Measurements from ENCODE around the gene MPP4. TPM values are rescaled to one million over a fixed set of nuclear protein-coding genes. Genes with fewer than 3 reads are reported as not detected.

MPP4 gene
- total RNA-seq, 1 experiment from 2014 or later: not detected

DNA sequence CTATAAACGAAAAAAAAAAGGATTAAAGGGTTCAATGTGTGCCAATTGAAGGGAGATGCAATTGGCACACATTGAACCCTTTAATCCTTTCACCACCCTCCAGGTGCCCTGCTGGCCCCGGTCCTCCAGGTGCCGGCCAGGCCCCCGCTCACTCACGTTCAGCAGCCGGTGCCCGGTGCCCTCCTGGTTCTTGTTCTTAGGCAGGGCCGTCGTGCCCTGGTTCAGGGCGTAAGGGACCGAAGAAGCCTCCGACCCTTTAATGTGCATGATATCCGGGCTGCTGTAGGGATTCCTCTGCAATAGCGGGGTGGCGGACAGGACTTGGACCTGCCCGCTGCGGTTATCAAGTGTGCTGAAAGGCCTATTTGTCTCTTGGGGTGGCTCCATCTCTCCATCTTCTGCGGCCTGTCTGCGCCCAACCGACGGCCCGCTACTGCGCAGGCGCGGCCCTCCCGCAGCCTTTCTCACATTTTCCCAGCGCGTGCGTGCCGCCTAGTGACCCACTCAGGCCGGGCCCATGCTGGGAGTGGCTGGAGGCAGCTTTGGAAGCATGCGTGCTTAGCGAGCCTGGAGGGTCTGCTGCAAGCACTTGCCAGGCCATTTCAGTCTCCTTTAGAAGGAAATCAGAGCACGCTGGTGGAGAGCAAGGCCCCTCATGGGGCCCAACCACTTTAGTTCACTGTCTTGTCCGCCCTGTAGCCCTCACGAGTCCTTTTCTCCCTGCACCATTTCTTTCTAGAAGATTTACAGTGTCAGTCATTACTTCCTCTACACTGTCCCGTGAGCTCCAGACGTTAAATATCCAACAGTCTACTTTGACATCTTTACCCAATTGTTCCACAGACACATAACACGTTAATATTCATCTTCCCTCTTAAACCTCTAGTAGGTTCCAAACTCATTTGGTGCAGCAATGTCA, 79.4 kb downstream of the MPP4 start:
- no peak for DNase-seq (ENCODE audit: unreplicated experiment)
- Mint-ChIP-seq H3K4me1 (ENCODE audit: insufficient read depth, unreplicated experiment) (no peaks in the 10 kb centered on the region), H3K4me3 (ENCODE audit: unreplicated experiment) (no peak overlapping the region), H3K9me3 (ENCODE audit: unreplicated experiment) (peaks cover 7% of the 10 kb centered on the region), H3K27ac (ENCODE audit: low read depth, unreplicated experiment) (no peak overlapping the region), H3K27me3 (ENCODE audit: insufficient read depth, unreplicated experiment) (peaks cover 21% of the 10 kb centered on the region), H3K36me3 (ENCODE audit: insufficient read depth, unreplicated experiment) (peaks cover 12% of the 10 kb centered on the region)
- CTCF ChIA-PET: no interaction called here
- BruUV-seq (replicated peaks): no TSS peak
- intact Hi-C loops (cut with micrococcal nuclease): no loop called here
- POLR2A ChIA-PET: no interaction called here
- TF ChIP-seq CTCF (IDR thresholded peaks at IDR 0.05; ENCODE audit: unreplicated experiment): no peak

DNA sequence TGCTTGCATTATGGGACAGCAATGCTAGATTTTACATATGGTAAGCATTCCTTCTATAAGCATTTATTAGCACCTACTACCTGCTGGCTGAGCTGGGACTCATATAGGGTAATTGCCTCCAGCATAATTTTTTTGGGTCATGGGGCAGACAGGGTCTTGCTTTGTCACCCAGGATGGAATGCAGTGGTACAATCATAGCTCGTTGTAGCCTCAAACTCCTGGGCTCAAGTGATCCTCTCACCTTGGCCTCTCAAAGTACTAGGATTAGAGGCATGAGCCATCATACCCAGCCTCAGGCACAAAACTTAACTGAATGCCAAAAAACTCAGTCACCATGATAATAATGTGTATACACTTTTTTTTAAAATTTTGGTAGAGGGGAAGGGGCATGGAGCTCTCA, 90.4 kb downstream of the MPP4 start:
- ChIA-PET CTCF (no interaction called here), POLR2A (no interaction called here)
- Mint-ChIP-seq H3K4me1 (ENCODE audit: insufficient read depth, unreplicated experiment) (no peaks in the 10 kb centered on the region), H3K27me3 (ENCODE audit: insufficient read depth, unreplicated experiment) (peaks cover 30% of the 10 kb centered on the region), H3K36me3 (ENCODE audit: insufficient read depth, unreplicated experiment) (no peaks in the 10 kb centered on the region), H3K4me3 (ENCODE audit: unreplicated experiment) (no peak overlapping the region), H3K9me3 (ENCODE audit: unreplicated experiment) (no peaks in the 10 kb centered on the region), H3K27ac (ENCODE audit: low read depth, unreplicated experiment) (no peak overlapping the region)
- BruUV-seq (replicated peaks): no TSS peak
- no peak for DNase-seq (ENCODE audit: unreplicated experiment)
- TF ChIP-seq CTCF (IDR thresholded peaks at IDR 0.05; ENCODE audit: unreplicated experiment): no peak
- intact Hi-C loops (cut with micrococcal nuclease): no loop called here

GRCh38 chr2:201607568-201607967, 90.9 kb downstream of the MPP4 start:
- Mint-ChIP-seq H3K9me3 (ENCODE audit: unreplicated experiment) (no peaks in the 10 kb centered on the region), H3K27ac (ENCODE audit: low read depth, unreplicated experiment) (no peak overlapping the region), H3K4me3 (ENCODE audit: unreplicated experiment) (no peak overlapping the region), H3K27me3 (ENCODE audit: insufficient read depth, unreplicated experiment) (peaks cover 30% of the 10 kb centered on the region), H3K36me3 (ENCODE audit: insufficient read depth, unreplicated experiment) (no peaks in the 10 kb centered on the region), H3K4me1 (ENCODE audit: insufficient read depth, unreplicated experiment) (no peaks in the 10 kb centered on the region)
- no TSS peak for BruUV-seq (replicated peaks)
- ChIA-PET POLR2A (no interaction called here), CTCF (no interaction called here)
- TF ChIP-seq CTCF (IDR thresholded peaks at IDR 0.05; ENCODE audit: unreplicated experiment): no peak
- intact Hi-C loops (cut with micrococcal nuclease): no loop called here
- no peak for DNase-seq (ENCODE audit: unreplicated experiment)

DNA sequence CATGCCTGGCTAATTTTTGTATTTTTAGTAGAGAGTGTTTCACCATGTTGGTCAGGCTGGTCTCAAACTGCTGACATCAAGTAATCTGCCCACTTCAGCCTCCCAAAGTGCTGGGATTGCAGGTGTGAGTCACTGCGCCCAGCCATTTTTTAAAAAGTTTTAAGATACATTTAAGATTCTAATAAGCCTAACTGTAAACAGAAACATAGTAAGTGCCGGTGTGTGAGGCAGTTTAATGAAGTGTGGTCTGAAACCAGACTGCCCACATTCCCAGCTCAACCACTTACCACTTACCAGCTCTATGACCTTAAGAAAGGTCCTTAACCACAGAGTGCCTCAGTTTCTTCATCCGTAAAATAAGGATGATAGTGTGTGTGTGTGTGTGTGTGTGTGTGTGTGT, 97.5 kb downstream of the MPP4 start:
- H3K27ac Mint-ChIP-seq (ENCODE audit: low read depth, unreplicated experiment): no peak overlapping the region

More for the DNA sequence above, 97.5 kb downstream of the MPP4 start:
- CTCF ChIA-PET: no interaction called here
- no peak for TF ChIP-seq CTCF (IDR thresholded peaks at IDR 0.05; ENCODE audit: unreplicated experiment)
- H3K4me1 Mint-ChIP-seq (ENCODE audit: insufficient read depth, unreplicated experiment): no peaks in the 10 kb centered on the region
- intact Hi-C loops (cut with micrococcal nuclease): no loop called here
- peaks cover 10% of the 10 kb centered on the region for H3K9me3 Mint-ChIP-seq (ENCODE audit: unreplicated experiment)
- H3K27me3 Mint-ChIP-seq (ENCODE audit: insufficient read depth, unreplicated experiment): peaks cover 37% of the 10 kb centered on the region
- no TSS peak for BruUV-seq (replicated peaks)
- no peak for DNase-seq (ENCODE audit: unreplicated experiment)
- no peaks in the 10 kb centered on the region for H3K36me3 Mint-ChIP-seq (ENCODE audit: insufficient read depth, unreplicated experiment)
- POLR2A ChIA-PET: no interaction called here
- no peak overlapping the region for H3K4me3 Mint-ChIP-seq (ENCODE audit: unreplicated experiment)
